ENCODE measurements around the gene DSC2.

Gene DSC2

GRCh38 chr18:31104444-31104843, 2.2 kb upstream of the DSC2 start:
- no peak for TF ChIP-seq CTCF (IDR thresholded peaks at IDR 0.05; ENCODE audit: low read depth, low read length)
- no peak overlapping the region for H3K4me3 ChIP-seq (ENCODE audit: low read depth, low read length)

- TF ChIP-seq CTCF (IDR thresholded peaks at IDR 0.05; ENCODE audit: low read depth, low read length), result no peak
- H3K4me3 ChIP-seq (ENCODE audit: low read depth, low read length), result no peak overlapping the region
Measured at GRCh38 chr18:31103423-31103822, 1.2 kb upstream of the DSC2 start.

GRCh38 chr18:31102941-31103340, 720 bp upstream of the DSC2 start:
- no peak overlapping the region for H3K4me3 ChIP-seq (ENCODE audit: low read depth, low read length)
- no peak for TF ChIP-seq CTCF (IDR thresholded peaks at IDR 0.05; ENCODE audit: low read depth, low read length)

GRCh38 chr18:31101183-31102024, 817 bp downstream of the DSC2 start:
- no peak overlapping the region for H3K4me3 ChIP-seq (ENCODE audit: low read depth, low read length)
- TF ChIP-seq CTCF (IDR thresholded peaks at IDR 0.05; ENCODE audit: low read depth, low read length), result no peak

- TF ChIP-seq CTCF (IDR thresholded peaks at IDR 0.05; ENCODE audit: low read depth, low read length), result no peak
- no peak overlapping the region for H3K4me3 ChIP-seq (ENCODE audit: low read depth, low read length)
Measured at GRCh38 chr18:31100436-31101182, 1.6 kb downstream of the DSC2 start.

GRCh38 chr18:31099450-31100230, 2.6 kb downstream of the DSC2 start:
- no peak for TF ChIP-seq CTCF (IDR thresholded peaks at IDR 0.05; ENCODE audit: low read depth, low read length)
- no peak overlapping the region for H3K4me3 ChIP-seq (ENCODE audit: low read depth, low read length)

All from WI38 (cell line).